Psoas muscle (tissue), 8 donors: ENCODE results near the gene GALM. TPM values are rescaled to one million over a fixed set of nuclear protein-coding genes. Genes with fewer than 3 reads are reported as not detected.

Experiments
- ATAC-seq, 4 donors: fragments of 200-7000 bp; cut with Tn5 transposase; one replicate each; pipeline ENCODE4 v1.9.1; 2020; ENCODE audit warnings: moderate library complexity in 3 of 4, mild to moderate bottlenecking in 2 of 4
- DNase-seq, 2 donors: peaks; one replicate each; pipeline ENCODE4 v3.0.0-alpha.2; 2020
- H3K27ac ChIP-seq: fragments of 200-600 bp; one replicate; pipeline ENCODE4 v1.8.0; 2022
- H3K27me3 ChIP-seq, 3 donors: fragments of 200-600 bp in 1 of 3; one replicate each; pipeline versions ENCODE4 v1.6.1 to v1.8.0; 2013 to 2022; ENCODE audit warnings: low read length in 2 of 3, mild to moderate bottlenecking in 2 of 3, moderate library complexity in 1 of 3; ENCODE audit not compliant: insufficient read depth in 3 of 3
- H3K36me3 ChIP-seq, 2 donors: fragments of 200-600 bp in 1 of 2; one replicate each; pipeline versions ENCODE4 v1.6.1 to v1.8.0; 2013 to 2022; ENCODE audit warnings: low read depth in 1 of 2, mild to moderate bottlenecking in 1 of 2, moderate library complexity in 1 of 2; ENCODE audit not compliant: insufficient read depth in 1 of 2
- H3K4me1 ChIP-seq: fragments of 200-600 bp; one replicate; pipeline ENCODE4 v1.8.0; 2022
- H3K4me3 ChIP-seq: fragments of 200-600 bp; one replicate; pipeline ENCODE4 v1.8.0; 2022; ENCODE audit warnings: mild to moderate bottlenecking
- H3K9me3 ChIP-seq: fragments of 200-600 bp; one replicate; pipeline ENCODE4 v1.8.0; 2022
- CTCF ChIP-seq: fragments of 200-600 bp; IDR thresholded peaks from one replicate; pipeline ENCODE4 v1.8.0; 2022; ENCODE audit warnings: antibody characterized with exemption
- WGBS, 3 donors: extraction: QIAGEN DNeasy Blood & Tissue Kit; methylation state at CpG; one replicate each; pipeline versions ENCODE4 v1.1.6 to v1.1.7; 2013; 5-methylcytosine and 5-hydroxymethylcytosine counted together
- intact Hi-C, 2 donors: fragments of 100-400 bp; cut with DNase I; formaldehyde crosslinking; loops; one replicate each; pipeline versions ENCODE4 v1.11.0 to v1.14.2; 2022
- polyA plus RNA-seq, 3 donors: library from polyadenylated mRNA; stranded (reverse); fragments of 200-250 nt; gene quantifications; one replicate each; pipeline ENCODE4 v1.2.3, GENCODE V29; 2013
- total RNA-seq, 4 donors: library from RNA; stranded (reverse); fragmentation: NEBNext Ultra II Directional in 2 of 4; extraction: Animal tissue kit (Norgen Biotek cat#: 25700) in 2 of 4; gene quantifications; one replicate each; pipeline versions ENCODE4 v1.2.1 to v1.2.4, GENCODE V29; 2021 to 2023
- donor health status: healthy with polysubstance abuse.
- donor health status: DM: no; HTN: no; CAD: no; lungs with moderate emphysema.
- donor health status: Bipolar disorder and iron deficiency.
- donor health status: healthy.
- donor health status: DM: yes; HTN: yes; CAD: no.
- donor health status: DM: no; HTN: no; CAD: no.
- donor health status: DM: no; HTN: no; CAD: no.
- donor health status: DM: yes; HTN: yes; CAD: no.

GALM gene
- total and polyA plus RNA-seq, 7 donors, result 2.0 to 16.1 (median 5.4) TPM

GRCh38 chr2:38661306-38661705 is 4.6 kb upstream of the GALM start:
- Histone ChIP-seq H3K27ac (no peak overlapping the region), H3K9me3 (no peaks in the 10 kb centered on the region), H3K4me3 (no peak overlapping the region), H3K27me3 (no peaks in the 10 kb centered on the region), H3K4me1 (no peaks in the 10 kb centered on the region), H3K36me3 (no peaks in the 10 kb centered on the region)
- 74 to 83% (median 76%) methylated on average over 3 of the region's 3 CpGs for WGBS, 3 donors
- no peak for ATAC-seq
- no peak for DNase-seq
- intact Hi-C loops, result loop anchor here in 1 of 2 donors (10.0 kb wide), 1 partner anchor 63 kb away; no protein-coding TSS in a partner anchor
- TF ChIP-seq CTCF, result no peak

DNA sequence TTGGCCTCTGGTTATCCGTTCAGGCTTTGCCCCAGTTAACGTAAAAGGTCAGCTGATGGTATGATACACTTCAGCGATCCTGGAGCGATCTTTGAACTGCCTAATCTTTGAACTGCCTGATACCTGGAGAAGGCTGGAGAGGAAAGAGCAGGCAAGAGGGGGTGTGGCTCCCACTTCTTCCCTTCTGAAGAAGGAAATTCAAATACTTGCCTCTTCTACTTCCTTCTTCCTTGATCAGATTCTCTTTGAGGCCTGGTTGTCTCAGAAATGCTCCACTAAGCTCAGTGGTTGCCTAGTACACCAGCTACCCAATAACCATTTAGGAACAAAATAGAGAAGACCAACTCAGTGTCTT is 619 bp downstream of the GALM start:
- ATAC-seq, result peak; percentile 6 to 33 (median 15)
- WGBS, 3 donors, result 2 to 6% (median 2%) methylated on average over 4 of the region's 4 CpGs
- peaks cover 18% of the 10 kb centered on the region for H3K4me1 ChIP-seq

DNA sequence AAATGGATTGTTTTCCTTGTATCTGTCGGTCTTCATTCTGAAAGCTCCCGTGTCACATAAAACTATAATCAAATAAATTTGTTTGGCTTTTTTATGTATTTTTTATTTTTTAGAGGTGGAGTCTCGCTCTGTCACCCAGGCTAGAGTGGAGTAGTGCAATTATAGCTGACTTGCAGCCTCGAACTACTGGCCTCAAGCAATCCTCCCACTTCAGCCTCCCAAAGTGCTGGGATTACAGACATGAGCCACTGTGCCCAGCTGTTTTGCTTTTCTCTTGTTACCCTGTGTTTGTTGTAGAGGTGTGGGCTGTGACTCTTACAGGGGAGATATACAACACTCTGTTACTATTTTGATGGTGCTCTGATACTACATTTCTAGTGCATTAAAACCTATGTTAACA is 2.2 kb downstream of the GALM start:
- intact Hi-C loops, result loop anchor here (5.0 to 10.0 kb wide), 2 partner anchors 57 to 66 kb away; partner anchors contain the start of gene HNRNPLL (in 2 of the 2)
- ATAC-seq (no peak), DNase-seq (no peak)
- Histone ChIP-seq H3K27ac (no peak overlapping the region), H3K4me1 (peaks cover 18% of the 10 kb centered on the region), H3K4me3 (no peak overlapping the region), H3K9me3 (no peaks in the 10 kb centered on the region), H3K36me3 (no peaks in the 10 kb centered on the region), H3K27me3 (no peaks in the 10 kb centered on the region)
- WGBS, 3 donors, result 82 to 96% (median 95%) methylated on average over 4 of the region's 4 CpGs
- no peak for TF ChIP-seq CTCF

More for the DNA sequence above, 619 bp downstream of the GALM start:
- DNase-seq, result no peak
- no peak for TF ChIP-seq CTCF
- Histone ChIP-seq H3K36me3 (no peaks in the 10 kb centered on the region), H3K27me3 (no peaks in the 10 kb centered on the region), H3K27ac (peak overlapping the region; percentile 71), H3K9me3 (no peaks in the 10 kb centered on the region), H3K4me3 (peak overlapping the region; percentile 73)
- intact Hi-C loops, result loop anchor here (5.0 to 10.0 kb wide), 2 partner anchors 58 to 64 kb away; partner anchors contain the start of gene HNRNPLL (in 2 of the 2)

GRCh38 chr2:38668779-38669479 is 3.0 kb downstream of the GALM start:
- whole genome bisulfite sequencing, 3 donors, result 95% methylated on average over 16 of the region's 16 CpGs
- TF ChIP-seq CTCF, result no peak
- H3K27ac ChIP-seq, result no peak overlapping the region

More at GRCh38 chr2:38668779-38669479, 3.0 kb downstream of the GALM start:
- Histone ChIP-seq H3K4me3 (no peak overlapping the region), H3K4me1 (peaks cover 18% of the 10 kb centered on the region), H3K36me3 (no peaks in the 10 kb centered on the region), H3K9me3 (no peaks in the 10 kb centered on the region), H3K27me3 (no peaks in the 10 kb centered on the region)
- no peak for ATAC-seq
- DNase-seq, result no peak
- intact Hi-C loops, result loop anchor here (5.0 to 10.0 kb wide), 2 partner anchors 56 to 67 kb away; partner anchors contain the start of gene HNRNPLL (in 2 of the 2)
